ENCODE results near the gene MYOCD. TPM values are rescaled to one million over a fixed set of nuclear protein-coding genes. Genes with fewer than 3 reads are reported as not detected.

The MYOCD gene
- total RNA-seq, 1 experiment from 2014 or later = 0.24 TPM

DNA sequence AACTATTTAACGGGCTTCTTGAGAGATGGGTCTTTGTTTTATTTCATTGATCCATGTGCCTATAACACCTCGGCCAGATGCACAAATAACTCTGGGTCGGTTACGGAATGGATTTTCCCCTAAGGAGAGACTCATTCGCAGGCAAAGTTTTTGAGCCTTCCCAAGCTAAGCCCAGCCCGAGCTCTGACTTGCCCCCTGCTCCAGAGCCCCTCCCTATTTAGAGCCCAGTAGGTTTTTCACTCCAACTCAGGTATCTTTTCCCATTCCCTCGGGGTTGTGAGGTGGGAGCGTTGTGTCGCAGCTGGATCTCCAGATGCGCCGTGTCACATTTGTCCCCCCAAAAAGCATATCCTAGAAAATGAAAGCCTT lies 812 bp upstream of the MYOCD start:
- Histone ChIP-seq H3K4me3 (ENCODE audit: insufficient read depth, low read depth, low read length) (peak overlapping the region; percentile 59), H3K36me3 (replicated peaks; ENCODE audit: control insufficient read depth, insufficient read depth, low read length) (no peaks in the 10 kb centered on the region), H3K27me3 (ENCODE audit: control insufficient read depth, insufficient read depth, low read length) (peaks cover 14% of the 10 kb centered on the region)
- DNase-seq = peak; percentile 30

DNA sequence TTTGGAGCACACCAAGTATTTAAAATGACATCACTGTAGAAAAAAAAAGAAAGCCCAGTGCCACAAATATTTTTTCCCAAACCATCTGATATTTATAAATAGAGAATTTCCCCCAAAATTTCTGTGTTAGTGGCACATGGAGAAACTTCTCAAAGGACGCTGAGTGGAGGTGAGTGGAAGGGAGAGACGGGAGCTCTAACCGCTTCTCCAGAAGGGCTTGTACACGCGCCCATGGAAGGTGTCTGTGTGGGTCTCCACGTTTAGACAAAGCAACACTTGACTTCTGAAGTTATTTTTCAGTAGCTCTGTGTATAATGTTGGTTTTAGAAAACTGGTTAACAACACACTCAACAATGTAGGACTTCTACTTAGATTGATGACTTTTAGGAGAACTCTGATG lies 1.0 kb downstream of the MYOCD start:
- H3K27me3 ChIP-seq (ENCODE audit: control insufficient read depth, insufficient read depth, low read length) = peaks cover 14% of the 10 kb centered on the region
- no peaks in the 10 kb centered on the region for H3K36me3 ChIP-seq (replicated peaks; ENCODE audit: control insufficient read depth, insufficient read depth, low read length)
- no peak overlapping the region for H3K4me3 ChIP-seq (ENCODE audit: insufficient read depth, low read depth, low read length)
- DNase-seq = no peak

DNA sequence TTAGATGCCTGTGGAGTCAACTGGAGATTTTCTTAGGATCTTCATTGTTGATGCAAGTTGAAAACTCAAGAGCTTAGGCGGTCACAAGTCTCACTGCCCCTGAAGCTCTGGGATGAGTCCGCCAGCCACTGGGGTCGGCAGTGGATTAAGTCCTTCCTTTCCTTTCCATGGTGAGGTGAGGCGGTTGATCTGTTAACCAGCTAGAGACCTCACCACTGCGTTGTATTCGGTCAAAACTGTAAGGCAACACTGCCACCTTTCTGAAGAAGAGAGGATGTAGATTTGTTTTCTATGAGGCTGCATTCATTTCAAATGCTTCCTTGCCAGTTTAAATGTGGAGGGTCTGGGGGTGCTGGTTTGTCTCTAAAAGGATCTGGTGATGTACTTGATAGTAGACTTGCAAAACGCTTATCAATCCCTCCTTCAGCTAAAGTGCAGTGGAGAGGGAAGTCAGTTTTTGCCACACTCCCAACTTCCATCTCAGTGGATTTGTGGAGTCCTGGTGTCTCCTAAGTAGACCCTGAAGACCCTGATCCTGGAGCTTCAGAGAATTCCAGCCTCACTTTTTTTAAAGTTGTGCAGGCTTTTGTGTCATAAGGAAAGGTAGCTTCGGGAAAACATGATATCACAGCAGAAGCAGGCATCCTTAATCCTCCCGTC lies 1.7 kb downstream of the MYOCD start:
- H3K4me3 ChIP-seq (ENCODE audit: insufficient read depth, low read depth, low read length) = no peak overlapping the region
- peaks cover 14% of the 10 kb centered on the region for H3K27me3 ChIP-seq (ENCODE audit: control insufficient read depth, insufficient read depth, low read length)
- no peaks in the 10 kb centered on the region for H3K36me3 ChIP-seq (replicated peaks; ENCODE audit: control insufficient read depth, insufficient read depth, low read length)
- peak; percentile 68 for DNase-seq

DNA sequence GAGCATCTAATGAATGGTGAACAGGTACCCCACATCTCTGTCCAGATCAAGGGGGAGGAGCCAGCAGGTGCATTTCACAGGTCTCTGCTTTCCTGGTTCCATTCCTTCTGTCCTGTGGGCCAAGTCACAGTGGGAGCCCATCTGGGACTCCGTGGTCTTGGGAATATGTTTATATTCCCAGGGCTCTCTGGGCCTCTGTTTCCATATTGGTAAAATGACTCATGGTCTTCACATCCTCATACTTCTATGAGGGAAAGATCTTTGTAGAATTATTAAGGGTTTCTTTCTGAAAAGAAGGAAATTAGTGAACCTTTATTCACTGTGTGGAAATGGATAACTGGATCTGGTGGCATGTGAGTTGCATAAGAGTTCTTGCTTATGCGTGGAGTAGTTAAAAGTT lies 6.2 kb downstream of the MYOCD start:
- Histone ChIP-seq H3K4me3 (ENCODE audit: insufficient read depth, low read depth, low read length) (no peak overlapping the region), H3K27me3 (ENCODE audit: control insufficient read depth, insufficient read depth, low read length) (no peaks in the 10 kb centered on the region), H3K36me3 (replicated peaks; ENCODE audit: control insufficient read depth, insufficient read depth, low read length) (no peaks in the 10 kb centered on the region)
- no peak for DNase-seq

DNA sequence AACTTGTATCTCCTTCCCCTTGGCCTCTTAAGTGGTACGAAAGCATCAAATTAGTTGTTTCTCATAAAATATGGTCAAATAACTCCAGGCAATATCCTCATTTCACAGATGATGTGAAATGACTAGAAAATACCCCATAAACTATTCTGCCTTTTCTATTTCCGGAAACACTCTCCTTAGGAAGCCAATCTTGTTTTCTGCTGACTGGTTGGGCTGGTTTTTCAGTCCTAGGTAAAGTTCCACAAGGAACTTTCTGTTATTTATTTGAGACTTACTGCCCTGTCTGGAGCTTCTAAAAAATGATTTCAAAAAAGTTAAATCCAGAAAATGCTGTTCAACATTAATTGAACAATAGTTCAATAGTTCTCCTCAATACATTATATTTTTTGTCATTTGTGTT lies 7.3 kb downstream of the MYOCD start:
- H3K36me3 ChIP-seq (replicated peaks; ENCODE audit: control insufficient read depth, insufficient read depth, low read length) = no peaks in the 10 kb centered on the region
- no peak for DNase-seq
- H3K4me3 ChIP-seq (ENCODE audit: insufficient read depth, low read depth, low read length) = no peak overlapping the region
- no peaks in the 10 kb centered on the region for H3K27me3 ChIP-seq (ENCODE audit: control insufficient read depth, insufficient read depth, low read length)

DNA sequence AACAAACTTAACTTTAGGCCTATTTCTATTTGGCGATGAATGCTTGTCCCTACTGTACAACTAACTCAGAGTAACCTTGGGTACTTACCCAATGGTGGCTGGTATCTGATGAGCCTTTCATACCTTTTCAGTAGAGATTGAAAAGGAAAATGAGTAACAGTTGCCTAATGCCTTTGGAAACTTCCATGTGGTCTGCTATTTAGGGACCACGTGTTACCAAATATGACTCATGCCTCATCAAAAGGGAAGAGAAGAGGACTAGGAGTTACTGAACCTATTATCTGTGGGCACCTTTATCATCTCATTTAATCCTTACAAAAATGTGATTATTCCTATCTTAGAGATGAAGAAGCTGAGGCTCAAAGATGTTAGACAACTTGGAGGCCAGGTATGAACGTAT lies 8.1 kb downstream of the MYOCD start:
- DNase-seq = no peak
- Histone ChIP-seq H3K4me3 (ENCODE audit: insufficient read depth, low read depth, low read length) (no peak overlapping the region), H3K27me3 (ENCODE audit: control insufficient read depth, insufficient read depth, low read length) (no peaks in the 10 kb centered on the region), H3K36me3 (replicated peaks; ENCODE audit: control insufficient read depth, insufficient read depth, low read length) (no peaks in the 10 kb centered on the region)

DNA sequence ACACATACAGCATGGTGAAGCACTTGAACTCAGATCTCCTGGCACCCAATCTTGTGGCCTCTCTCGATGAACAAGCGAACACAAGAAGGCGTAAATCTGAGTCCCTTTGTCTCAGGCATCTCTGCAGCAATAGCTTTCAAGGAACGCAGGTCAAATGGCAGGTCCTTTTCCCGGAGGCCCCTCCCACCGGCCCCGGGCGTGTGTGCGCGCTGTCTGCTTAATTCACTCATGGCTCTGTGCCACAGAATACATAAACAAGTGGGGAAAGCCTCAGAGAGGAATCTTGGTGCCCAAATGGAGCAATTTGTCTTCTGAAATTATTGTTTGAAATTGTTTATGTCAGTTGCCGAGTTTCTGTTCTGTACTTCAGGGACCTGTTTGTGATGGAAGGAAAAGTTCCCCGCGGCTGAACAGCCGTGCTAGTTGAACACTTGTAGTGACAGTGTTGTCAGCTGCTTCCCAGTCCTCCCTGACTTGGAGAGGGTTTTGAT lies 14.8 kb downstream of the MYOCD start:
- peak; percentile 12 for DNase-seq
- H3K27me3 ChIP-seq (ENCODE audit: control insufficient read depth, insufficient read depth, low read length) = no peaks in the 10 kb centered on the region
- H3K36me3 ChIP-seq (replicated peaks; ENCODE audit: control insufficient read depth, insufficient read depth, low read length) = no peaks in the 10 kb centered on the region
- no peak overlapping the region for H3K4me3 ChIP-seq (ENCODE audit: insufficient read depth, low read depth, low read length)

DNA sequence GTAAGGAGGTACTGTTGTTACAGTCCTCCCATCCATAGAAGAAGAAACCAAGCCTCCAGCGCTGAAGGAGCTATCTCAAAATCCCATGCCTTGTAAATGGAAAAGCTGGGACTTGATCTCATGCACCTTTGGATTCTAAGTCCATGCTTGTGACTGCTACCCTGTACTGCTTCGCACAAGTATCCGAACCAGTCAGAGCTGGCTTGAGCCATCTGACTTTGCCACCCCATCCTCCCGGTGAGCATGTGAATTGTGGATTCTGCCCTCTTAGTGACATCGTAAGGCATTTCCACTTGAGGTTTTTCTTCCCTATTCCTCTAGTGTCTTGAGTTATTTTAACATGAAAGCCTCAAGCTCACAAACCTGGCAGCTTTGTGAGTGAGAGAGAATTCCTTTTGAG lies 15.3 kb downstream of the MYOCD start:
- no peaks in the 10 kb centered on the region for H3K36me3 ChIP-seq (replicated peaks; ENCODE audit: control insufficient read depth, insufficient read depth, low read length)
- H3K4me3 ChIP-seq (ENCODE audit: insufficient read depth, low read depth, low read length) = no peak overlapping the region
- DNase-seq = no peak
- H3K27me3 ChIP-seq (ENCODE audit: control insufficient read depth, insufficient read depth, low read length) = no peaks in the 10 kb centered on the region

DNA sequence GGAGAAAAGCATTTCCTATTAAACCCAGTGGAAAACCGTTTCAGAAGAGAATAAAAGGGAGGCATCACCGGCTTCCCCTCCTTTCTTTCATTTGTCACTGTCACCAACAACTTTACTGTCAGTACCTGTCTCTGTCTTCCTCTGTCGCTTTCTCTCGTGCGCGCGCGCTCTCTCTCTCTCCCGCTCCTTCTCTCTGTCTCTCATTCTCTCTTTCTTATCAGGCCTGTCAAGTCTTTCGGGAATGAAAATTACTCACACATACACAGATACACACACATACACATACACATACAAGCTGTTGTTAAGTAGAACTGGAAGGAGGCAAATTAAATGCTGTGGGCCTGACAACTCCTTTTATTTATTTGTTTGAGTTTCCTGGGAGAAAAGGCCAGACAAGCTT lies 17.6 kb downstream of the MYOCD start:
- Histone ChIP-seq H3K36me3 (replicated peaks; ENCODE audit: control insufficient read depth, insufficient read depth, low read length) (no peaks in the 10 kb centered on the region), H3K4me3 (ENCODE audit: insufficient read depth, low read depth, low read length) (no peak overlapping the region), H3K27me3 (ENCODE audit: control insufficient read depth, insufficient read depth, low read length) (no peaks in the 10 kb centered on the region)
- DNase-seq = no peak

DNA sequence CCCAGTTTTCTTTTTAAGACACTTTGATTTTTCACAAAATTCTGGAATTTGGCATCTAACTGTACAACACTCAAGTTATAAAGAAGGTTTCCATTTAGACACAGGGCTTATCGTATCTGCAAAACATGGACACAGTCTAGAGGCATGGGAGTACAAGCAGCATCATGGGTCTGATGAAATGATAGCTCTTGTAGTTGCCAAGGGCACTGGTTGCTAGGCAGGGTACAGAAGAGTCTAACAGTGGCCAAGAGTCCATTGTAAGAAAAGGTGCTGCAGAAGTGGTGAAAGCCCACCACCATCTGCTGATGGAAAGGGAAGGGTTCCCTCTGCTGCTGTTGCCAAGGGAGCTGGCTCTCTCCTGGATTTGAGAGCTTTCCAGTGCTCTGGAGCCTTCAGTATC lies 20.8 kb downstream of the MYOCD start:
- no peak for DNase-seq
- no peak overlapping the region for H3K4me3 ChIP-seq (ENCODE audit: insufficient read depth, low read depth, low read length)
- no peaks in the 10 kb centered on the region for H3K27me3 ChIP-seq (ENCODE audit: control insufficient read depth, insufficient read depth, low read length)
- H3K36me3 ChIP-seq (replicated peaks; ENCODE audit: control insufficient read depth, insufficient read depth, low read length) = no peaks in the 10 kb centered on the region

DNA sequence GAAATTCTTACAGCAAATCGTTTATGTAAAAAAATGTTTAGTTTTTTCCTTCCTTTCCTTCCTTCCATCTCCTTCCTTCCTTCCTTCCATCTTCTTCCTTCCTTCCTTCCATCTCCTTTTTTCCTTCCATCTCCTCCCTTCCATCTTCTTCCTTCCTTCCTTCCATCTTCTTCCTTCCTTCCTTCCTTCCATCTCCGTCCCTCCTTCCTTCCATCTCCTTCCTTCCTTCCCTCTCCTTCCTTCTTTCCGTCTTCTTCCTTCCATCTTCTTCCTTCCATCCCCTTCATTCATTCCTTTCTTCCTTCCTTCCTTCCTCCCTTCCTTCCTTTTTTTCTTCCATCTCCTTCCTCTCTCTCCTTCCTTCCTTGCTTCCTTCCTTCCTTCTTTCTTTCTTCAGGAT lies 22.7 kb downstream of the MYOCD start:
- DNase-seq = no peak
- H3K27me3 ChIP-seq (ENCODE audit: control insufficient read depth, insufficient read depth, low read length) = no peaks in the 10 kb centered on the region

DNA sequence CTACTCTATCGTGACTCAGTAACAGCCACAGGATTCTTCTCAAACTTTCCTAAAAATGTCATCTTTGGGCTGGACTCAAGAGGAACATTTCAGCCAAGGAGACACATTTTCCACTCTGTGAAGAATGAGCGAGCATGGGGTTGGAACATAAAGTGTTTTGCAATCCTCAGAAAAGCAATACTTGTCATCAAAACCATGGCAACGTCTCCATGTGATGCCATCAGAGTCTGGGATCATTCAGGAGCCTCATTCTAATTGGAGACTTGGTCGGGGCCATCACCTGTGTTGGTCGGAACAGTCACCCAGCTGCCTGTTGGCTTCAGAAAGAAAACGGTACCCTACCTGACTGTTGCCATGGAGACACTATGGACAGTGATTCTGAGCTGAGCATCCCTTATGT lies 25.5 kb downstream of the MYOCD start:
- Histone ChIP-seq H3K27me3 (ENCODE audit: control insufficient read depth, insufficient read depth, low read length) (no peaks in the 10 kb centered on the region), H3K36me3 (replicated peaks; ENCODE audit: control insufficient read depth, insufficient read depth, low read length) (no peaks in the 10 kb centered on the region), H3K4me3 (ENCODE audit: insufficient read depth, low read depth, low read length) (no peak overlapping the region)
- no peak for DNase-seq

More for the DNA sequence above, 22.7 kb downstream of the MYOCD start:
- Histone ChIP-seq H3K4me3 (ENCODE audit: insufficient read depth, low read depth, low read length) (no peak overlapping the region), H3K36me3 (replicated peaks; ENCODE audit: control insufficient read depth, insufficient read depth, low read length) (no peaks in the 10 kb centered on the region)

DNA sequence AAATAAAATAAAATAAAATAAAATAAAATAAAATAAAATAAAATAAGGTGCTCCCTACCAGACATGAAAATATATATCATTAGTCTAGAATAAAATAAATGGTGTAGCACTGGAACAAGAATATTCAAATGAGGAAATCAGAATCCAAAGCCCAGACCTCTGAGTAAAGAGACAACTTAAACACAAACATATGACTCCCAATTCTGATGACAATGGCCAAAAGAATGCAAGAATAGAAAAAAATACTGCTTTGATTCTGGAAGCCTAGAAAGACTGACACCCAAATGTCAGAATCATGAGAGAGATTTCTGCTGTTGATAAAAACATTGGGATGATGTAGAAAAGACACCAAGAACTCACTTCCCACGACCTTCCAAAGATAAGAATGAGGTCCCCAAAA lies 27.9 kb downstream of the MYOCD start:
- Histone ChIP-seq H3K27me3 (ENCODE audit: control insufficient read depth, insufficient read depth, low read length) (no peaks in the 10 kb centered on the region), H3K4me3 (ENCODE audit: insufficient read depth, low read depth, low read length) (no peak overlapping the region), H3K36me3 (replicated peaks; ENCODE audit: control insufficient read depth, insufficient read depth, low read length) (no peaks in the 10 kb centered on the region)
- no peak for DNase-seq

DNA sequence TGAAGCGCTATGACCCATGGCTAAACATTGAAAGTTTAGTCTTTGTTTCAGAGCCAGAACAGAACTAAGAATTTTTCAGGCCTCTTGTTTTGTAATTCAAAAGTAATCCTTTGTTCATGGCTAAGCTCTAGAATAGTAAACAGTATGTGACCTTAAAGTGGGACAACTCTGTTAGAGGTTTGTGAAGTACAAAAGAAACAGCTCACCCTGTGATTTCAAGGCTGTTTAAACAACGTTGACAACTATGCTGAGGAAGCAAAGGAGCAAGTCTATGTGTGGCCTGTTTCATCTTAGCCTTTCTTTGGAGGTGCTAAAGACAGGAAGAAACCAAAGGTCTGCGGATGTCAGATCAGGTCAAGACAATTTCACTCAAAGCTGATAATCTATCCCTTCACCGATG lies 40.4 kb downstream of the MYOCD start:
- DNase-seq = no peak
- Histone ChIP-seq H3K36me3 (replicated peaks; ENCODE audit: control insufficient read depth, insufficient read depth, low read length) (no peaks in the 10 kb centered on the region), H3K27me3 (ENCODE audit: control insufficient read depth, insufficient read depth, low read length) (no peaks in the 10 kb centered on the region), H3K4me3 (ENCODE audit: insufficient read depth, low read depth, low read length) (no peak overlapping the region)

DNA sequence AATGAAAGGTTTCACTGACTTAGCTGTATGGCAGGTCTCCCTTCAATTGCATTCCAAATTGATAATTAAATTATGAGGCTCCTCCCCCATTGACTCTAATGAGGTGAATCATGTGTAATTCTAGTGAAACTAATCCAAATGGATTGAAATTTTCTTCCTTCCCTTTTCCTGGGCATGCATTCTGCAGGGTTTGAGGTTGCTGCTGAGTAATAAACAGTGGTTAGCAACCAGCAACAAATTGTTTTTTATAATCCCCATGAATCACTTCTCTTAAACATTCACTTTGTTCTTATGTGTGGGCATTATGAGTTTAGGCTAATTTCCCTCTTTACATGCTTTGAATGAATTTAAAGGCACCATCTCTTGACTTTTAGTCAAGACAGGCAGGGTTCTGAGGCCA lies 43.4 kb downstream of the MYOCD start:
- Histone ChIP-seq H3K36me3 (replicated peaks; ENCODE audit: control insufficient read depth, insufficient read depth, low read length) (no peaks in the 10 kb centered on the region), H3K27me3 (ENCODE audit: control insufficient read depth, insufficient read depth, low read length) (no peaks in the 10 kb centered on the region), H3K4me3 (ENCODE audit: insufficient read depth, low read depth, low read length) (no peak overlapping the region)
- no peak for DNase-seq

DNA sequence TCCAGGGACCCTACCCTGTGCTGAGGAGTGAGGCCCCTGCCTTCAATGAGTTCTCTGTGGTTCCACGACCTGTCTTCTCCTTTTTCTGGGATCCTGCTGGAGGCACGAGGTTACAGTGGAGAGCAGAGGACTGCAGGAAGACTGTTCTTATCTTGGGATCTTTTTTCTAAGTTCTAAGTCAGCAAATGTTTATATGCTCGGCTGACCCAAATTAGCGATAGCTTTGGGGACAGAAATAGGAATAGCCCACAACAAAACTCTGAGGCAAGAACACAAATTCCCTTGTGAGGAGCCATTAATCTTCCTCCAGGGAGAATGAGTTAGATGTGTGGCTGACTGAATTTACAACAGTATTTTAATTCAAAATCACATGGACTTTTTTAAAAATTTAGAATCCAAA lies 46.7 kb downstream of the MYOCD start:
- DNase-seq = no peak
- no peaks in the 10 kb centered on the region for H3K27me3 ChIP-seq (ENCODE audit: control insufficient read depth, insufficient read depth, low read length)
- H3K4me3 ChIP-seq (ENCODE audit: insufficient read depth, low read depth, low read length) = no peak overlapping the region
- H3K36me3 ChIP-seq (replicated peaks; ENCODE audit: control insufficient read depth, insufficient read depth, low read length) = no peaks in the 10 kb centered on the region
